ENCODE data around the gene RAD17.
"Not testable (repeated sequence)": the region's sequence is repeated elsewhere in the genome, so short reads cannot be mapped to it uniquely, and the experiment has no call there.

RAD17 gene

GRCh38 chr5:69369340-69370121 lies at the start of gene RAD17, which contains the start of the genes AK6 and TAF9:
Gene RAD17, plus strand, starts transcription at chr5:69369818. Its CDS starts 2,391 bp downstream, at chr5:69372209.
Gene AK6, minus strand, starts transcription at chr5:69369520. Its CDS starts 30 bp downstream, at chr5:69369490.
Gene TAF9, minus strand, starts transcription at chr5:69369520. Its CDS starts 3,783 bp downstream, at chr5:69365737.
- peak; percentile 70 to 83 for DNase-seq (ENCODE audit: extremely low read depth in 1 of 2, low read depth in 1 of 2)

GRCh38 chr5:69326365-69326764 lies 43.3 kb upstream of the RAD17 start:
- no peak for DNase-seq (ENCODE audit: extremely low read depth in 1 of 2, low read depth in 1 of 2)

- no peak for DNase-seq (ENCODE audit: extremely low read depth in 1 of 2, low read depth in 1 of 2)
Measured at GRCh38 chr5:69329905-69330489, 39.6 kb upstream of the RAD17 start.

- DNase-seq (ENCODE audit: extremely low read depth in 1 of 2, low read depth in 1 of 2): no peak
Measured at GRCh38 chr5:69331528-69332445, 37.8 kb upstream of the RAD17 start.

- not testable (repeated sequence) for DNase-seq (ENCODE audit: extremely low read depth in 1 of 2, low read depth in 1 of 2)
Measured at GRCh38 chr5:69333668-69334315, 35.8 kb upstream of the RAD17 start.

GRCh38 chr5:69334793-69335268 lies 34.8 kb upstream of the RAD17 start:
- peak; percentile 48 to 55 for DNase-seq (ENCODE audit: extremely low read depth in 1 of 2, low read depth in 1 of 2)

- no peak for DNase-seq (ENCODE audit: extremely low read depth in 1 of 2, low read depth in 1 of 2)
Measured at GRCh38 chr5:69335341-69335935, 34.2 kb upstream of the RAD17 start.

GRCh38 chr5:69341520-69342161 lies 28.0 kb upstream of the RAD17 start:
- no peak for DNase-seq (ENCODE audit: extremely low read depth in 1 of 2, low read depth in 1 of 2)

- DNase-seq (ENCODE audit: extremely low read depth in 1 of 2, low read depth in 1 of 2): no peak
Measured at GRCh38 chr5:69343083-69343482, 26.5 kb upstream of the RAD17 start.

GRCh38 chr5:69350664-69351063 lies 19.0 kb upstream of the RAD17 start:
- DNase-seq (ENCODE audit: extremely low read depth in 1 of 2, low read depth in 1 of 2): no peak

- no peak for DNase-seq (ENCODE audit: extremely low read depth in 1 of 2, low read depth in 1 of 2)
Measured at GRCh38 chr5:69359699-69360098, 9.9 kb upstream of the RAD17 start.

- DNase-seq (ENCODE audit: extremely low read depth in 1 of 2, low read depth in 1 of 2): no peak
Measured at GRCh38 chr5:69360442-69360841, 9.2 kb upstream of the RAD17 start.

- no peak for DNase-seq (ENCODE audit: extremely low read depth in 1 of 2, low read depth in 1 of 2)
Measured at GRCh38 chr5:69364414-69364813, 5.2 kb upstream of the RAD17 start.

- no peak for DNase-seq (ENCODE audit: extremely low read depth in 1 of 2, low read depth in 1 of 2)
Measured at GRCh38 chr5:69364850-69365249, 4.8 kb upstream of the RAD17 start.

GRCh38 chr5:69367697-69368279 lies 1.8 kb upstream of the RAD17 start:
- no peak for DNase-seq (ENCODE audit: extremely low read depth in 1 of 2, low read depth in 1 of 2)

GRCh38 chr5:69368458-69369339 lies 919 bp upstream of the RAD17 start:
- DNase-seq (ENCODE audit: extremely low read depth in 1 of 2, low read depth in 1 of 2): no peak

GRCh38 chr5:69370335-69370734 lies 717 bp downstream of the RAD17 start:
- not testable (repeated sequence) for DNase-seq (ENCODE audit: extremely low read depth in 1 of 2, low read depth in 1 of 2)

GRCh38 chr5:69372394-69372793 lies 2.8 kb downstream of the RAD17 start:
- DNase-seq (ENCODE audit: extremely low read depth in 1 of 2, low read depth in 1 of 2): no peak

Measured in activated CD8-positive, alpha-beta memory T cell treated with anti-CD3 and anti-CD28 coated beads for 1 hour (primary cell).